ENCODE results near the gene PPP1R12B.
"Not testable (repeated sequence)": the region's sequence is repeated elsewhere in the genome, so short reads cannot be mapped to it uniquely, and the experiment has no call there.

Gene PPP1R12B

GRCh38 chr1:202483362-202483761 is 134.9 kb downstream of the PPP1R12B start:
- DNase-seq (ENCODE audit: low read depth in 2 of 2): not testable (repeated sequence)

GRCh38 chr1:202484032-202484431 is 135.5 kb downstream of the PPP1R12B start:
- not testable (repeated sequence) for DNase-seq (ENCODE audit: low read depth in 2 of 2)

GRCh38 chr1:202484820-202485219 is 136.3 kb downstream of the PPP1R12B start:
- not testable (repeated sequence) for DNase-seq (ENCODE audit: low read depth in 2 of 2)

- not testable (repeated sequence) for DNase-seq (ENCODE audit: low read depth in 2 of 2)
These were observed 139.7 kb downstream of the PPP1R12B start for GRCh38 chr1:202488178-202488649.

- DNase-seq (ENCODE audit: low read depth in 2 of 2): not testable (repeated sequence)
These were observed 140.6 kb downstream of the PPP1R12B start for GRCh38 chr1:202489101-202489500.

- not testable (repeated sequence) for DNase-seq (ENCODE audit: low read depth in 2 of 2)
These were observed 144.6 kb downstream of the PPP1R12B start for GRCh38 chr1:202493112-202493511.

GRCh38 chr1:202498542-202498941 is 150.0 kb downstream of the PPP1R12B start:
- DNase-seq (ENCODE audit: low read depth in 2 of 2): no peak

- not testable (repeated sequence) for DNase-seq (ENCODE audit: low read depth in 2 of 2)
These were observed 151.5 kb downstream of the PPP1R12B start for GRCh38 chr1:202499997-202500396.

GRCh38 chr1:202501281-202501680 is 152.8 kb downstream of the PPP1R12B start:
- DNase-seq (ENCODE audit: low read depth in 2 of 2): no peak

- no peak for DNase-seq (ENCODE audit: low read depth in 2 of 2)
These were observed 156.9 kb downstream of the PPP1R12B start for GRCh38 chr1:202505356-202505755.

- DNase-seq (ENCODE audit: low read depth in 2 of 2): not testable (repeated sequence)
These were observed 157.5 kb downstream of the PPP1R12B start for GRCh38 chr1:202505880-202506575.

- DNase-seq (ENCODE audit: low read depth in 2 of 2): not testable (repeated sequence)
These were observed 160.4 kb downstream of the PPP1R12B start for GRCh38 chr1:202508863-202509262.

- not testable (repeated sequence) for DNase-seq (ENCODE audit: low read depth in 2 of 2)
These were observed 165.4 kb downstream of the PPP1R12B start for GRCh38 chr1:202513875-202514274.

- no peak for DNase-seq (ENCODE audit: low read depth in 2 of 2)
These were observed 168.0 kb downstream of the PPP1R12B start for GRCh38 chr1:202516434-202516877.

GRCh38 chr1:202517146-202517545 is 168.6 kb downstream of the PPP1R12B start:
- not testable (repeated sequence) for DNase-seq (ENCODE audit: low read depth in 2 of 2)

GRCh38 chr1:202518180-202518579 is 169.7 kb downstream of the PPP1R12B start:
- DNase-seq (ENCODE audit: low read depth in 2 of 2): not testable (repeated sequence)

- not testable (repeated sequence) for DNase-seq (ENCODE audit: low read depth in 2 of 2)
These were observed 170.4 kb downstream of the PPP1R12B start for GRCh38 chr1:202518905-202519304.

- not testable (repeated sequence) for DNase-seq (ENCODE audit: low read depth in 2 of 2)
These were observed 171.8 kb downstream of the PPP1R12B start for GRCh38 chr1:202520129-202520856.

- DNase-seq (ENCODE audit: low read depth in 2 of 2): not testable (repeated sequence)
These were observed 172.3 kb downstream of the PPP1R12B start for GRCh38 chr1:202520857-202521216.

GRCh38 chr1:202521484-202521883 is 173.0 kb downstream of the PPP1R12B start:
- DNase-seq (ENCODE audit: low read depth in 2 of 2): not testable (repeated sequence)

- no peak for DNase-seq (ENCODE audit: low read depth in 2 of 2)
These were observed 173.4 kb downstream of the PPP1R12B start for GRCh38 chr1:202521886-202522285.

GRCh38 chr1:202526056-202526455 is 177.6 kb downstream of the PPP1R12B start:
- DNase-seq (ENCODE audit: low read depth in 2 of 2): not testable (repeated sequence)

Measured in stimulated activated CD4-positive, alpha-beta T cell treated with anti-CD3 and anti-CD28 coated beads, Interleukin-12 subunit alpha, Interleukin-12 subunit beta, amount 100 ng/mL, for 24 hours (primary cell).